SU-DHL-6 (cell line): ENCODE measurements around the gene SRGAP1.

Experiments
- CTCF ChIP-seq: fragments of 200-600 bp; sonication (generic); IDR thresholded peaks from one replicate; pipeline ENCODE4 v1.5.1; 2017; ENCODE audit warnings: antibody characterized with exemption, mild to moderate bottlenecking, low read length, moderate library complexity; ENCODE audit not compliant: insufficient read depth, poor library complexity, severe bottlenecking
- EZH2phosphoT487 ChIP-seq: fragments of 200-600 bp; sonication (generic), shearing (Covaris generic); conservative IDR thresholded peaks from 2 replicates; pipeline ENCODE4 v1.6.1; 2018; ENCODE audit warnings: mild to moderate bottlenecking, antibody characterized with exemption, low read length, moderate library complexity, mixed read lengths

- TF ChIP-seq CTCF: no peak
- TF ChIP-seq EZH2phosphoT487: no peak
Measured at GRCh38 chr12:63961543-63961942, 117.0 kb downstream of the SRGAP1 start.
